T-cell (primary cell): Measurements from ENCODE around the gene TMEM139. TPM values are rescaled to one million over a fixed set of nuclear protein-coding genes. Genes with fewer than 3 reads are reported as not detected.

Experiments
- ATAC-seq, 4 experiments: fragments of 200-7000 bp in 3 of 4; fragments of 150-1000 bp in 1 of 4; cut with Tn5 transposase; replicated peaks in 1 of 4; 1 replicate in 3 of 4; 2 replicates in 1 of 4; pipeline ENCODE4 v1.10.0; 2021; ENCODE audit warnings: moderate library complexity in 3 of 4, mild to moderate bottlenecking in 2 of 4, moderate number of reproducible peaks in 1 of 4
- CTCF ChIA-PET, 2 donors: fragments of 300-600 bp; sonication (Branson Sonifier 250); formaldehyde crosslinking; loops; one replicate each; lab custom pipeline; 2022; ENCODE audit warnings: antibody characterized with exemption in 2 of 2; lab: Charles Lee
- POLR2A ChIA-PET, 2 donors: fragments of 300-600 bp; sonication (Branson Sonifier 250); formaldehyde crosslinking; loops; one replicate each; lab custom pipeline; 2022; ENCODE audit warnings: antibody characterized with exemption in 2 of 2; lab: Charles Lee
- DNase-seq, 35 experiments: peaks; one replicate each; pipeline versions ENCODE4 v3.0.0 to v3.0.0-alpha.2; 2013 to 2023
- H3K27ac ChIP-seq: one replicate; pipeline ENCODE4 v1.5.1; 2013; ENCODE audit warnings: low read length
- H3K27me3 ChIP-seq, 2 experiments: replicated peaks in 1 of 2; 1 replicate in 1 of 2; 2 replicates in 1 of 2; pipeline versions ENCODE4 v1.6.1 to v1.7.0; 2013; ENCODE audit warnings: low read length in 1 of 2, mixed read lengths in 1 of 2; ENCODE audit not compliant: control insufficient read depth in 2 of 2, insufficient read depth in 2 of 2; ENCODE audit errors: extremely low read depth in 1 of 2
- H3K36me3 ChIP-seq, 2 donors: 1 replicate in 1 of 2; 2 replicates in 1 of 2; pipeline versions ENCODE4 v1.6.1 to v1.7.0; 2013; ENCODE audit warnings: low read length in 1 of 2; ENCODE audit not compliant: control insufficient read depth in 2 of 2, insufficient read depth in 1 of 2; ENCODE audit errors: extremely low read depth in 1 of 2
- H3K4me1 ChIP-seq, 2 experiments: 1 replicate in 1 of 2; 2 replicates in 1 of 2; pipeline versions ENCODE4 v1.6.1 to v1.7.0; 2013; ENCODE audit warnings: low read length in 2 of 2, mixed read lengths in 1 of 2; ENCODE audit not compliant: insufficient read depth in 2 of 2, control insufficient read depth in 1 of 2; ENCODE audit errors: extremely low read depth in 1 of 2
- H3K4me3 ChIP-seq, 2 donors: 1 replicate in 1 of 2; 2 replicates in 1 of 2; pipeline versions ENCODE4 v1.5.1 to v1.7.0; 2013; ENCODE audit warnings: mild to moderate bottlenecking in 2 of 2, low read length in 1 of 2, moderate library complexity in 1 of 2; ENCODE audit not compliant: control insufficient read depth in 1 of 2; ENCODE audit errors: extremely low read depth in 1 of 2
- H3K9me3 ChIP-seq: 2 replicates; pipeline ENCODE4 v1.7.0; 2013
- H3K27ac Mint-ChIP-seq, 2 donors: one replicate each; pipeline ENCODE4 v1.8.0; 2020 to 2021; ENCODE audit warnings: mild to moderate bottlenecking in 2 of 2, mixed read lengths in 2 of 2
- H3K27me3 Mint-ChIP-seq, 2 donors: one replicate each; pipeline ENCODE4 v1.8.0; 2021 to 2022; ENCODE audit warnings: mixed read lengths in 2 of 2
- H3K36me3 Mint-ChIP-seq: one replicate; pipeline ENCODE4 v1.8.0; 2021; ENCODE audit warnings: mixed read lengths
- H3K4me1 Mint-ChIP-seq, 3 donors: one replicate each; pipeline ENCODE4 v1.8.0; 2020 to 2022; ENCODE audit warnings: mixed read lengths in 3 of 3, mild to moderate bottlenecking in 1 of 3
- H3K4me3 Mint-ChIP-seq, 3 donors: one replicate each; pipeline ENCODE4 v1.8.0; 2020 to 2022; ENCODE audit warnings: mild to moderate bottlenecking in 3 of 3, mixed read lengths in 3 of 3, moderate library complexity in 3 of 3
- H3K9me3 Mint-ChIP-seq, 3 donors: one replicate each; pipeline ENCODE4 v1.8.0; 2020 to 2022; ENCODE audit warnings: mixed read lengths in 3 of 3
- WGBS: methylation state at CpG from one replicate; pipeline ENCODE4 v1.1.5; 2013; ENCODE audit warnings: missing lambda C conversion rate; ENCODE audit not compliant: insufficient coverage; 5-methylcytosine and 5-hydroxymethylcytosine counted together
- total RNA-seq, 35 experiments: library from RNA in 6 of 35; stranded (reverse) in 6 of 35; fragments of 120-200 nt in 1 of 35; gene quantifications; one replicate each; pipeline versions ENCODE4 v1.2.1 to v1.2.4 and lab custom pipeline; 2013 to 2026

TMEM139 gene
- total RNA-seq, result 1 to 10 TPM in 3 of 5 donors, under 1 TPM in 1, not detected in 1; 0.66 to 1.6 (median 1.2) TPM
- total RNA-seq (2013), result 0.63 TPM
- total RNA-seq (lab: John Stamatoyannopoulos, UW), result 0 to 0.92 (median 0.38) reads per million in 29 experiments

DNA sequence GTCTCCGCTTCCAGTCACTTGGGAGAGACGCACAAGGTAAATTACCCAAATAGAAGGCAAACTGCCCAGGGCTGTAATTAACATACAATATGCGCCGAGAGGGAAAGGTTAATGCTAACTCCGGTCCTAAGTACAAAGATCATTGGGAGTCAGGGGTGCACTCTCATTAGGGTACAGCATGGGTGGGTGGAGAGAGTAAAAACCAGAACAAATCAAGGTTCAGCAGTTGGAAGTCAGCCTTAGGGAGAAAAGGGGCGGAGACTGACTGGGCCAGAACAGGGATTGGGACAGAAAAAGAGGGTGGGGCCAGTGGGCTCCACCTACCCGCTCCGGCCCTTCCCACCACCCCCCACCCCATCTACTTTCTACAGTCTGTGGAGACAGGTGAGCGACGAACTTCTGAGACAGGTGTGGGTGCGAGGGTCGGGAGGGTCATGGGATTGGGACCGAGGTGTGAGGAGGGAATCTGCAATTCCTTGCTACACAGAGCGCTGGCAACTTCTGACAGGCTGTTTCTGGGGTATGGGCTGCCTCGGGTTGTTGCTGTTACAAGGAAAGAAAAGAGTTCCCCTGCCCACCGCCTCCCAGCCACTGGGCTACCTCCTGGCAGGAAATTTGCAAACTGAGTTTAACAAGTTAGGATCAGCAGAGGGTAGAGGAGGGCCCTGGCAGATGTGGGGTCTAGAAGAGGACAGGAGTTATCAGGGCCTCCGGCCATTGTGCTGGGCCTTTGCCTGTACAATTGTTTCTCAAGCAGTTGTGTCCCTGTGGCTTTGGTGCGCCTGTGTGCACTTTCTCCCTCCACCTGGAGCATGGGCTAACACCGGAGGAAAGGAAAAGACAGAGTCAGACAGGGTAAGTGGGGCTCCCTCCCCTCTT lies at the start of gene TMEM139:
TSS of gene TMEM139 (plus strand) at position 368 of the 879 bp plus-strand sequence. CDS start 1,000 bp downstream, outside the sequence.
- peaks cover 14 to 33% of the 10 kb centered on the region in 2 experiments for H3K4me1 ChIP-seq
- WGBS, result 99% methylated on average over 8 of the region's 19 CpGs
- H3K9me3 ChIP-seq, result no peaks in the 10 kb centered on the region
- Mint-ChIP-seq H3K27me3 (no peaks in the 10 kb centered on the region), H3K27ac (peak within 1 kb of the TSS; percentile 50 to 66), H3K4me3 (peak within 1 kb of the TSS in 1 of 3 donors; percentile 26), H3K9me3 (no peaks in the 10 kb centered on the region), H3K4me1 (peaks cover 48 to 59% (median 53%) of the 10 kb centered on the region in 3 donors), H3K36me3 (peaks cover 2% of the 10 kb centered on the region)
- ChIA-PET CTCF (interaction anchor here (0.6 kb wide), 2 partner anchors 8 to 26 kb away, joined by 3 read pairs; no protein-coding TSS in a partner anchor), POLR2A (no interaction called here)
- no peak within 1 kb of the TSS for H3K4me3 ChIP-seq
- DNase-seq, result no peak
- no peaks in the 10 kb centered on the region for H3K36me3 ChIP-seq
- H3K27me3 ChIP-seq, result no peaks in the 10 kb centered on the region
- no peak for ATAC-seq
- no peak within 1 kb of the TSS for H3K27ac ChIP-seq

DNA sequence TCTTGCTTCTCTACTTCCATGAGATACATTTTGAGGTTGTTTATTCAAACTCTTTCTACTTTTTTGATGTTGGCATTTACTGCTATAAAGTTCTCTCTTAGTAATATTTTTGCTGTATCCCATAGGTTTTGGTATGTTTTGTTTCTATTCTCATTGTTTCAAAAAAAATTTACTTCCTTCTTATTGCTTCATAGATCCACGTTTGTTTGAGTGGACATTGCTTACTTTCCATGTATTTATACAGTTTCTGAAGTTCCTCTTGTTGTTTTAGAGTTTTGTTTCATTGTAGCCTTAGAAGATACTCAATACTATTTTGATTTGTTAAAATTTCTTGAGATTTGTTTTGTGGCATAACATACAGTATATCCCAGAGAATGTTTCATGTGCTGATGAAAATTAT lies 49.2 kb upstream of the TMEM139 start:
- DNase-seq (no peak), ATAC-seq (no peak)
- Mint-ChIP-seq H3K9me3 (peaks cover 13 to 21% (median 14%) of the 10 kb centered on the region in 3 donors), H3K27ac (no peak overlapping the region), H3K4me3 (no peak overlapping the region), H3K36me3 (peaks cover 10% of the 10 kb centered on the region), H3K27me3 (peaks cover 12 to 14% of the 10 kb centered on the region in 2 donors), H3K4me1 (peaks cover under 1 to 2% (median under 1%) of the 10 kb centered on the region in 3 donors)
- Histone ChIP-seq H3K9me3 (peaks cover 6% of the 10 kb centered on the region), H3K27me3 (peaks cover 0 to 9% of the 10 kb centered on the region in 2 experiments), H3K27ac (no peak overlapping the region), H3K4me1 (no peaks in the 10 kb centered on the region), H3K4me3 (no peak overlapping the region), H3K36me3 (no peaks in the 10 kb centered on the region)
- POLR2A ChIA-PET, result no interaction called here
- WGBS, result no CpG with 5 or more reads among the region's 1 CpG
- CTCF ChIA-PET, result interaction anchor here in 1 of 2 donors (1.1 kb wide), 1 partner anchor 54 kb away, joined by 4 read pairs; no protein-coding TSS in a partner anchor

DNA sequence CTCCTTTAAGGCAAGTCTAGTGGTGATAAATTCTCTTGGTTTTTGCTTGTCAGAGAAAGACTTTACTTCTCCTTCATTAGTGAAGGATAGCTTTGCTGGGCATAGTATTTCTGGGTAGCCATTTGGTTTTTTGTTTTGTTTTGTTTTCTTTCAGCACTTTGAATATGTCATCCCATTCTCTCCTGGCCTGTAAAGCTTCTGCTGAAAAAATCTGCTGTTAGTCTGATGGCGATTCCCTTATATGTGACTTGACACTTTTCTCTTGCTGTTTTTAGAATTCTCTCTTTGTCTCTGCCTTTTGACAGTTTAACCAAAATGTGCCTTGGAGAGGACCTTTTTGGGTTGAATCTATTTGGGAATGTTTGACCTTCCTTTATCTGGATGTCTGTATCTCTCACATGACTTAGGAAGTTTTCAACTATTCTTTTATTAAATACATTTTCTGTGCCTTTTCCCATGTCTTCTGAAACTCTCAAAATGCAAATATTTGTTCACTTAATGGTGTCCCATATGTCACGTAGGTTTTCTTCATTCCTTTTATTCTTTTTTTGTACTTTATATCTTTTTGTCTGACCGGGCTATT lies 48.3 kb upstream of the TMEM139 start:
- H3K36me3 Mint-ChIP-seq, result peaks cover 10% of the 10 kb centered on the region
- no peak overlapping the region for H3K4me3 ChIP-seq
- peaks cover 6% of the 10 kb centered on the region for H3K9me3 ChIP-seq
- ChIA-PET CTCF (interaction anchor here (0.6 to 1.1 kb wide), 3 partner anchors 43 to 728 kb away, joined by 3 to 4 read pairs (median 3); no protein-coding TSS in a partner anchor), POLR2A (interaction anchor here in 1 of 2 donors (0.8 kb wide), 1 partner anchor 21 kb away, joined by 3 read pairs; no protein-coding TSS in a partner anchor)
- H3K27ac ChIP-seq, result no peak overlapping the region
- WGBS, result no CpG with 5 or more reads among the region's 3 CpGs
- H3K36me3 ChIP-seq, result no peaks in the 10 kb centered on the region
- peaks cover 12 to 14% of the 10 kb centered on the region in 2 donors for H3K27me3 Mint-ChIP-seq
- H3K4me1 Mint-ChIP-seq, result peaks cover 6 to 9% (median 7%) of the 10 kb centered on the region in 3 donors
- ATAC-seq (no peak), DNase-seq (no peak)
- H3K9me3 Mint-ChIP-seq, result peaks cover 13 to 21% (median 14%) of the 10 kb centered on the region in 3 donors
- no peak overlapping the region for H3K4me3 Mint-ChIP-seq
- H3K4me1 ChIP-seq, result peaks cover 0 to 3% of the 10 kb centered on the region in 2 experiments
- peaks cover 0 to 9% of the 10 kb centered on the region in 2 experiments for H3K27me3 ChIP-seq
- no peak overlapping the region for H3K27ac Mint-ChIP-seq

GRCh38 chr7:143237366-143237765 lies 47.4 kb upstream of the TMEM139 start:
- Histone ChIP-seq H3K4me1 (peaks cover 0 to 3% of the 10 kb centered on the region in 2 experiments), H3K4me3 (no peak overlapping the region), H3K9me3 (peaks cover 6% of the 10 kb centered on the region), H3K27me3 (peaks cover 0 to 9% of the 10 kb centered on the region in 2 experiments), H3K36me3 (no peaks in the 10 kb centered on the region), H3K27ac (no peak overlapping the region)
- Mint-ChIP-seq H3K36me3 (peaks cover 10% of the 10 kb centered on the region), H3K27ac (no peak overlapping the region), H3K4me1 (peaks cover 7 to 17% (median 10%) of the 10 kb centered on the region in 3 donors), H3K4me3 (no peak overlapping the region), H3K27me3 (peaks cover 12 to 14% of the 10 kb centered on the region in 2 donors), H3K9me3 (peaks cover 13 to 21% (median 14%) of the 10 kb centered on the region in 3 donors)
- DNase-seq (no peak), ATAC-seq (no peak)
- CTCF ChIA-PET, result interaction anchor here in 1 of 2 donors (0.5 to 1.1 kb wide), 3 partner anchors 23 to 64 kb away, joined by 3 to 4 read pairs (median 3); no protein-coding TSS in a partner anchor
- POLR2A ChIA-PET, result interaction anchor here in 1 of 2 donors (0.8 kb wide), 1 partner anchor 22 kb away, joined by 3 read pairs; no protein-coding TSS in a partner anchor

DNA sequence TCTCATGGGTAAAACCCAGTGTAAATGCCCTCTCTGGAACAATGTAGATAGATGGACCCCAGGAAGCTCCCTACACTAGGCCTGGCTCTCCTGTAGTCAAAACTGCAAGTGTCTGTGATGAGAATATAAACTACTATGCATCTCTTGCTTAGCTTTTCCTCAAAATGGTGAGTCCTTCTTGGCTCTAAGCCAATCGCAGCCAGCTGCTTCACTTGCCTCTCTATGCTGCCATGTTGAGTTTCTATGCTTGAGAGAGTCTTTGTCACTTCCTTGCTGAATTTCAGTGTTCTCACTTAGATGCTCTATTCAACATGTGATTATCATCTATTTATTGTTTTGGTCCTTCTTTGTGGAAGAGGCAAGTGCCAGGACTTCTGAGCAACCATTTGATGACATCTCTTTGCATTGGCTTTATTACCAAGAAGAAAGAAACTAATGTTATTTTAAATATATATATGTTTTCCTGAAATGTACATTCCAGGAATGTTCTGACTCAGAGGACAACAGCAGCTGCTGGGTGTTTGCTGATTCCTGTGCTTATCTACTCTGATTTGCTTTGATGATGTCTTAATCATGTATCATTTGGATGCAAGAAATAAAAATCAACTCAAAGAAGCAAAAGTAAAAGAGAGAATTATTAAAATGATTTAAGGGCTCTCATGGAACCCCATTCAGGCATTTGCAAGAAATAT lies 46.3 kb upstream of the TMEM139 start:
- H3K27me3 Mint-ChIP-seq, result peaks cover 12 to 14% of the 10 kb centered on the region in 2 donors
- peaks cover 6% of the 10 kb centered on the region for H3K9me3 ChIP-seq
- H3K36me3 Mint-ChIP-seq, result peaks cover 10% of the 10 kb centered on the region
- no peak overlapping the region for H3K27ac ChIP-seq
- peaks cover 11 to 17% (median 14%) of the 10 kb centered on the region in 3 donors for H3K4me1 Mint-ChIP-seq
- peaks cover 13 to 21% (median 14%) of the 10 kb centered on the region in 3 donors for H3K9me3 Mint-ChIP-seq
- H3K27ac Mint-ChIP-seq, result no peak overlapping the region
- H3K27me3 ChIP-seq, result peaks cover 0 to 9% of the 10 kb centered on the region in 2 experiments
- H3K36me3 ChIP-seq, result no peaks in the 10 kb centered on the region
- CTCF ChIA-PET, result interaction anchor here (0.6 to 3.8 kb wide), 10 partner anchors 12 to 248 kb away, joined by 3 to 98 read pairs (median 14); no protein-coding TSS in a partner anchor
- H3K4me3 ChIP-seq, result no peak overlapping the region
- no peak overlapping the region for H3K4me3 Mint-ChIP-seq
- POLR2A ChIA-PET, result no interaction called here
- DNase-seq (no peak), ATAC-seq (no peak)
- peaks cover 0 to 3% of the 10 kb centered on the region in 2 experiments for H3K4me1 ChIP-seq
- no CpG with 5 or more reads among the region's 1 CpG for WGBS
